Measurements from ENCODE around the gene DUSP15.

DUSP15 gene

GRCh38 chr20:31843881-31844280 is 26.4 kb downstream of the DUSP15 start:
- DNase-seq: no peak
- CTCF ChIA-PET: interaction anchor here (1.0 to 5.8 kb wide), 3 partner anchors 11 to 22 kb away, joined by 3 to 51 read pairs (median 9); no protein-coding TSS in a partner anchor
- H3K27me3 Mint-ChIP-seq: peaks cover 30% of the 10 kb centered on the region
- no peak overlapping the region for H3K27ac Mint-ChIP-seq
- no peaks in the 10 kb centered on the region for H3K4me1 Mint-ChIP-seq
- no peak overlapping the region for H3K4me3 Mint-ChIP-seq
- H3K9me3 Mint-ChIP-seq: no peaks in the 10 kb centered on the region
- H3K36me3 Mint-ChIP-seq: no peaks in the 10 kb centered on the region

- no peak overlapping the region for H3K4me3 Mint-ChIP-seq
- CTCF ChIA-PET: interaction anchor here (2.1 to 5.8 kb wide), 2 partner anchors 12 to 21 kb away, joined by 9 to 51 read pairs; no protein-coding TSS in a partner anchor
- DNase-seq: no peak
- H3K36me3 Mint-ChIP-seq: no peaks in the 10 kb centered on the region
- H3K27ac Mint-ChIP-seq: no peak overlapping the region
- peaks cover 24% of the 10 kb centered on the region for H3K27me3 Mint-ChIP-seq
- H3K9me3 Mint-ChIP-seq: no peaks in the 10 kb centered on the region
- H3K4me1 Mint-ChIP-seq: no peaks in the 10 kb centered on the region
Observed at GRCh38 chr20:31843288-31843687, 27.0 kb downstream of the DUSP15 start.

GRCh38 chr20:31842471-31843157 is 27.7 kb downstream of the DUSP15 start:
- H3K9me3 Mint-ChIP-seq: no peaks in the 10 kb centered on the region
- H3K4me1 Mint-ChIP-seq: no peaks in the 10 kb centered on the region
- DNase-seq: no peak
- H3K27ac Mint-ChIP-seq: no peak overlapping the region
- CTCF ChIA-PET: interaction anchor here (1.0 to 6.7 kb wide), 4 partner anchors 9 to 20 kb away, joined by 3 to 51 read pairs (median 22); no protein-coding TSS in a partner anchor
- no peaks in the 10 kb centered on the region for H3K36me3 Mint-ChIP-seq
- H3K4me3 Mint-ChIP-seq: no peak overlapping the region
- H3K27me3 Mint-ChIP-seq: peaks cover 17% of the 10 kb centered on the region

- no peak overlapping the region for H3K4me3 Mint-ChIP-seq
- peaks cover 12% of the 10 kb centered on the region for H3K27me3 Mint-ChIP-seq
- H3K9me3 Mint-ChIP-seq: no peaks in the 10 kb centered on the region
- DNase-seq: no peak
- H3K27ac Mint-ChIP-seq: no peak overlapping the region
- no peaks in the 10 kb centered on the region for H3K4me1 Mint-ChIP-seq
- H3K36me3 Mint-ChIP-seq: no peaks in the 10 kb centered on the region
- CTCF ChIA-PET: interaction anchor here (1.0 to 6.7 kb wide), 3 partner anchors 8 to 19 kb away, joined by 3 to 40 read pairs (median 3); no protein-coding TSS in a partner anchor
Observed at GRCh38 chr20:31841928-31842327, 28.4 kb downstream of the DUSP15 start.

- H3K27me3 Mint-ChIP-seq: peaks cover 10% of the 10 kb centered on the region
- H3K36me3 Mint-ChIP-seq: no peaks in the 10 kb centered on the region
- CTCF ChIA-PET: interaction anchor here (1.4 to 6.7 kb wide), 2 partner anchors 11 to 18 kb away, joined by 3 to 40 read pairs; no protein-coding TSS in a partner anchor
- peaks cover 6% of the 10 kb centered on the region for H3K4me1 Mint-ChIP-seq
- H3K27ac Mint-ChIP-seq: no peak overlapping the region
- no peak for DNase-seq
- no peaks in the 10 kb centered on the region for H3K9me3 Mint-ChIP-seq
- no peak overlapping the region for H3K4me3 Mint-ChIP-seq
Observed at GRCh38 chr20:31840906-31841816, 29.2 kb downstream of the DUSP15 start.

- CTCF ChIA-PET: interaction anchor here (4.1 to 6.7 kb wide), 2 partner anchors 13 to 16 kb away, joined by 24 to 40 read pairs; no protein-coding TSS in a partner anchor
- Mint-ChIP-seq H3K9me3 (no peaks in the 10 kb centered on the region), H3K4me1 (peaks cover 12% of the 10 kb centered on the region), H3K4me3 (no peak overlapping the region), H3K27ac (no peak overlapping the region), H3K27me3 (peaks cover 13% of the 10 kb centered on the region), H3K36me3 (no peaks in the 10 kb centered on the region)
- no peak for DNase-seq
Observed at GRCh38 chr20:31839782-31840487, 30.4 kb downstream of the DUSP15 start.

GRCh38 chr20:31838646-31839292 is 31.6 kb downstream of the DUSP15 start:
- Mint-ChIP-seq H3K4me3 (no peak overlapping the region), H3K9me3 (no peaks in the 10 kb centered on the region), H3K27ac (no peak overlapping the region), H3K36me3 (no peaks in the 10 kb centered on the region), H3K4me1 (peaks cover 12% of the 10 kb centered on the region), H3K27me3 (peaks cover 6% of the 10 kb centered on the region)
- no peak for DNase-seq
- CTCF ChIA-PET: interaction anchor here (1.3 to 6.7 kb wide), 5 partner anchors 8 to 193 kb away, joined by 3 to 40 read pairs (median 10); no protein-coding TSS in a partner anchor

GRCh38 chr20:31837896-31838397 is 32.4 kb downstream of the DUSP15 start:
- no peaks in the 10 kb centered on the region for H3K36me3 Mint-ChIP-seq

GRCh38 chr20:31836853-31837608 is 33.3 kb downstream of the DUSP15 start:
- CTCF ChIA-PET: interaction anchor here (1.0 to 6.7 kb wide), 7 partner anchors 10 to 195 kb away, joined by 3 to 40 read pairs (median 10); partner anchors contain the start of gene PDRG1
- DNase-seq: no peak
- peaks cover 5% of the 10 kb centered on the region for H3K27me3 Mint-ChIP-seq
- no peaks in the 10 kb centered on the region for H3K36me3 Mint-ChIP-seq
- no peak overlapping the region for H3K4me3 Mint-ChIP-seq
- H3K4me1 Mint-ChIP-seq: peaks cover 12% of the 10 kb centered on the region
- no peaks in the 10 kb centered on the region for H3K9me3 Mint-ChIP-seq
- no peak overlapping the region for H3K27ac Mint-ChIP-seq

More at GRCh38 chr20:31837896-31838397, 32.4 kb downstream of the DUSP15 start:
- Mint-ChIP-seq H3K27ac (no peak overlapping the region), H3K9me3 (no peaks in the 10 kb centered on the region), H3K4me1 (peaks cover 12% of the 10 kb centered on the region), H3K4me3 (no peak overlapping the region), H3K27me3 (peaks cover 5% of the 10 kb centered on the region)
- no peak for DNase-seq
- CTCF ChIA-PET: interaction anchor here (1.0 to 6.7 kb wide), 6 partner anchors 9 to 194 kb away, joined by 3 to 40 read pairs (median 7); no protein-coding TSS in a partner anchor

- Mint-ChIP-seq H3K9me3 (no peaks in the 10 kb centered on the region), H3K36me3 (no peaks in the 10 kb centered on the region), H3K4me1 (peaks cover 12% of the 10 kb centered on the region), H3K4me3 (no peak overlapping the region), H3K27me3 (peaks cover 5% of the 10 kb centered on the region), H3K27ac (no peak overlapping the region)
- peak; percentile 49 for DNase-seq
- CTCF ChIA-PET: interaction anchor here (1.3 to 6.7 kb wide), 5 partner anchors 10 to 116 kb away, joined by 5 to 40 read pairs (median 12); partner anchors contain the start of gene PDRG1
Observed at GRCh38 chr20:31835977-31836852, 34.1 kb downstream of the DUSP15 start.

GRCh38 chr20:31835554-31835953 is 34.8 kb downstream of the DUSP15 start:
- CTCF ChIA-PET: interaction anchor here (3.0 to 4.1 kb wide), 2 partner anchors 11 to 12 kb away, joined by 12 to 24 read pairs; no protein-coding TSS in a partner anchor
- peaks cover 5% of the 10 kb centered on the region for H3K27me3 Mint-ChIP-seq
- DNase-seq: no peak
- no peaks in the 10 kb centered on the region for H3K36me3 Mint-ChIP-seq
- no peak overlapping the region for H3K4me3 Mint-ChIP-seq
- no peak overlapping the region for H3K27ac Mint-ChIP-seq
- no peaks in the 10 kb centered on the region for H3K9me3 Mint-ChIP-seq
- peaks cover 12% of the 10 kb centered on the region for H3K4me1 Mint-ChIP-seq

Measured in activated naive CD4-positive, alpha-beta T cell treated with anti-CD3 and anti-CD28 coated beads, Interleukin-2, amount 10 ng/mL, durations not matched to agents 7 days and 5 days (primary cell).